IMR-90 (cell line): ENCODE data around the gene HSPA12A. TPM values are rescaled to one million over a fixed set of nuclear protein-coding genes. Genes with fewer than 3 reads are reported as not detected.

Experiments
- ATAC-seq: fragments of 200-7000 bp; cut with Tn5 transposase; 2 replicates; pipeline ENCODE4 v1.9.1; 2020; ENCODE audit warnings: low read depth, mild to moderate bottlenecking, moderate library complexity
- BruUV-seq: library from RNA; stranded (reverse); fragments of 400-500 nt; replicated peaks from 2 replicates; lab custom pipeline; 2021; lab: Mats Ljungman, UMichigan
- CTCF ChIA-PET: fragments of 300-600 bp; formaldehyde crosslinking; extraction: SDS; loops from one replicate; lab custom pipeline; 2021; ENCODE audit warnings: antibody characterized with exemption; lab: Yijun Ruan, JAX
- POLR2A ChIA-PET: fragments of 300-600 bp; sonication (Branson Sonifier 250); formaldehyde crosslinking; loops from one replicate; lab custom pipeline; 2022; ENCODE audit warnings: antibody characterized with exemption; ENCODE audit not compliant: unreplicated experiment; lab: Charles Lee
- DNase-seq: peaks from one replicate; pipeline ENCODE4 v3.0.0; 2013
- H2AFZ ChIP-seq: replicated peaks from 2 replicates; pipeline ENCODE3; 2013; ENCODE audit warnings: low read length, mild to moderate bottlenecking; ENCODE audit not compliant: poor library complexity
- H2AK5ac ChIP-seq: 2 replicates; pipeline ENCODE4 v1.6.1; 2013; ENCODE audit warnings: low read depth, low read length, inconsistent platforms
- H2AK9ac ChIP-seq: replicated peaks from 2 replicates; pipeline ENCODE3; 2013; ENCODE audit warnings: mild to moderate bottlenecking, low read depth, low read length, moderate library complexity; ENCODE audit not compliant: poor library complexity
- H2BK120ac ChIP-seq: 2 replicates; pipeline ENCODE4 v1.6.1; 2013; ENCODE audit warnings: low read depth, low read length, inconsistent platforms
- H2BK15ac ChIP-seq: 3 replicates; pipeline ENCODE4 v1.6.1; 2013; ENCODE audit warnings: low read depth, low read length, inconsistent platforms
- H2BK20ac ChIP-seq: 2 replicates; pipeline ENCODE4 v1.6.1; 2013; ENCODE audit warnings: low read depth, mild to moderate bottlenecking, inconsistent platforms, low read length, moderate library complexity
- H2BK5ac ChIP-seq: 2 replicates; pipeline ENCODE4 v1.6.1; 2013; ENCODE audit warnings: mild to moderate bottlenecking, low read depth, low read length, inconsistent platforms; ENCODE audit not compliant: poor library complexity, severe bottlenecking
- H3K14ac ChIP-seq: replicated peaks from 2 replicates; pipeline ENCODE4 v1.6.1; 2013; ENCODE audit warnings: low read depth, low read length, inconsistent platforms
- H3K18ac ChIP-seq: 2 replicates; pipeline ENCODE4 v1.6.1; 2013; ENCODE audit warnings: low read depth, low read length, control low read depth
- H3K23ac ChIP-seq: 2 replicates; pipeline ENCODE4 v1.6.1; 2013; ENCODE audit warnings: low read depth, low read length, inconsistent platforms
- H3K27ac ChIP-seq: 2 replicates; pipeline ENCODE4 v1.5.1; 2013; ENCODE audit warnings: mild to moderate bottlenecking, control low read depth, low read length; ENCODE audit not compliant: insufficient read depth
- H3K27me3 ChIP-seq: 2 replicates; pipeline ENCODE4 v1.6.1; 2013; ENCODE audit warnings: low read length; ENCODE audit not compliant: control insufficient read depth, insufficient read depth
- H3K36me3 ChIP-seq: 2 replicates; pipeline ENCODE4 v1.6.1; 2013; ENCODE audit warnings: low read length, mixed read lengths; ENCODE audit not compliant: control insufficient read depth, insufficient read depth
- H3K4ac ChIP-seq: 2 replicates; pipeline ENCODE4 v1.6.1; 2013; ENCODE audit warnings: low read depth, low read length, inconsistent platforms
- H3K4me1 ChIP-seq: 2 replicates; pipeline ENCODE4 v1.6.1; 2013; ENCODE audit warnings: low read length, mixed read lengths; ENCODE audit not compliant: control insufficient read depth, insufficient read depth
- H3K4me2 ChIP-seq: 2 replicates; pipeline ENCODE4 v1.6.1; 2013; ENCODE audit warnings: low read depth, mild to moderate bottlenecking, control low read depth, low read length, moderate library complexity
- H3K4me3 ChIP-seq: 2 replicates; pipeline ENCODE4 v1.5.1; 2013; ENCODE audit warnings: low read depth, mild to moderate bottlenecking, control low read depth, low read length, moderate library complexity; ENCODE audit not compliant: insufficient read depth
- H3K56ac ChIP-seq: 2 replicates; pipeline ENCODE4 v1.6.1; 2013; ENCODE audit warnings: low read length, inconsistent platforms; ENCODE audit not compliant: insufficient read depth; ENCODE audit errors: extremely low read depth
- H3K79me1 ChIP-seq, 2 experiments: 2 replicates each; pipeline ENCODE4 v1.6.1; 2013; ENCODE audit warnings: low read length in 2 of 2, inconsistent platforms in 1 of 2, low read depth in 1 of 2
- H3K9ac ChIP-seq: 2 replicates; pipeline ENCODE4 v1.6.1; 2013; ENCODE audit warnings: low read depth, low read length, control low read depth
- H3K9me1 ChIP-seq: 2 replicates; pipeline ENCODE4 v1.6.1; 2013; ENCODE audit warnings: low read length, inconsistent platforms; ENCODE audit not compliant: insufficient read depth
- H3K9me3 ChIP-seq: 2 replicates; pipeline ENCODE4 v1.6.1; 2013; ENCODE audit warnings: low read length; ENCODE audit not compliant: control insufficient read depth, insufficient read depth
- H4K20me1 ChIP-seq: 2 replicates; pipeline ENCODE4 v1.6.1; 2013; ENCODE audit warnings: low read length, inconsistent platforms; ENCODE audit not compliant: insufficient read depth
- H4K5ac ChIP-seq: 2 replicates; pipeline ENCODE4 v1.6.1; 2013; ENCODE audit warnings: mild to moderate bottlenecking, low read depth, low read length, control low read depth
- H4K8ac ChIP-seq, 2 experiments: 2 replicates each; pipeline ENCODE4 v1.6.1; 2013; ENCODE audit warnings: low read depth in 2 of 2, low read length in 2 of 2, control low read depth in 1 of 2, inconsistent platforms in 1 of 2
- H4K91ac ChIP-seq: 2 replicates; pipeline ENCODE4 v1.6.1; 2013; ENCODE audit warnings: low read depth, low read length, inconsistent platforms; ENCODE audit not compliant: insufficient read depth
- CEBPB ChIP-seq: IDR thresholded peaks from 2 replicates; pipeline ENCODE4 v1.6.1; 2012; ENCODE audit warnings: low read depth, low read length, improper control_type of control experiment
- FOS ChIP-seq: fragments of 150-350 bp; IDR thresholded peaks from 2 replicates; pipeline ENCODE4 v1.6.1; 2016; ENCODE audit warnings: low read depth, low read length
- MAZ ChIP-seq: IDR thresholded peaks from 2 replicates; pipeline ENCODE4 v1.6.1; 2012; ENCODE audit warnings: low read depth, mild to moderate bottlenecking, low read length, improper control_type of control experiment, moderate library complexity, borderline replicate concordance
- MXI1 ChIP-seq: IDR thresholded peaks from 2 replicates; pipeline ENCODE4 v1.6.1; 2012; ENCODE audit warnings: low read depth, mild to moderate bottlenecking, low read length, moderate library complexity, borderline replicate concordance
- NFE2L2 ChIP-seq: fragments of 150-350 bp; IDR thresholded peaks from 2 replicates; pipeline ENCODE4 v1.6.1; 2016; ENCODE audit warnings: low read depth, mild to moderate bottlenecking, low read length
- RAD21 ChIP-seq: IDR thresholded peaks from 2 replicates; pipeline ENCODE4 v1.6.1; 2012; ENCODE audit warnings: low read length, improper control_type of control experiment
- RCOR1 ChIP-seq: IDR thresholded peaks from 2 replicates; pipeline ENCODE4 v1.6.1; 2012; ENCODE audit warnings: mild to moderate bottlenecking, low read length, improper control_type of control experiment; ENCODE audit not compliant: insufficient replicate concordance
- RFX5 ChIP-seq: IDR thresholded peaks from 2 replicates; pipeline ENCODE4 v1.8.0; 2012; ENCODE audit warnings: low read depth, mild to moderate bottlenecking, low read length, moderate library complexity
- WGBS, 2 experiments: methylation state at CpG; one replicate each; pipeline versions ENCODE4 v1.1.5 to v1.1.7; 2013; ENCODE audit warnings: missing lambda C conversion rate in 2 of 2; ENCODE audit not compliant: insufficient read length in 1 of 2; ENCODE audit errors: extremely low coverage in 2 of 2; 5-methylcytosine and 5-hydroxymethylcytosine counted together
- dilution Hi-C: fragments of 300-500 bp; cut with HindIII; formaldehyde crosslinking; loops from one replicate; pipeline ENCODE4 v1.14.3; 2018; ENCODE audit warnings: low sequenced_read_pairs; ENCODE audit not compliant: unreplicated experiment
- in situ Hi-C: fragments of 300-500 bp; cut with MboI; formaldehyde crosslinking; loops from 3 replicates; pipeline ENCODE4 v1.14.3; 2019; ENCODE audit warnings: low sequenced_read_pairs, inconsistent platforms, mixed read lengths
- intact Hi-C: fragments of 100-400 bp; cut with micrococcal nuclease; formaldehyde crosslinking; loops from 2 replicates; pipeline ENCODE4 v1.10.0; 2022
- polyA plus RNA-seq, 3 experiments: library from polyadenylated mRNA; depleted of rRNA; stranded (reverse); fragments of >200 nt; gene quantifications; 2 replicates each; pipeline ENCODE4 v1.2.3, GENCODE V29; 2012; ENCODE audit warnings: low replicate concordance in 1 of 3
- total RNA-seq: library from RNA; depleted of rRNA; stranded (reverse); fragments of >200 nt; gene quantifications from 2 replicates; pipeline ENCODE4 v1.2.3, GENCODE V29; 2012
- TF ChIP-seq, protein P1 (sequence below): fragments of 150-350 bp; IDR thresholded peaks from 2 replicates; pipeline ENCODE4 v1.6.1; 2016; ENCODE audit warnings: low read depth, mild to moderate bottlenecking, low read length, moderate library complexity, borderline replicate concordance

The HSPA12A gene
- total and polyA plus RNA-seq, 2 of the 4 experiments (the other 2 are of a cell fraction), result 16.1 to 16.7 TPM

GRCh38 chr10:116694927-116695268 is 47.5 kb downstream of the HSPA12A start:
- in situ Hi-C loops (no loop called here), dilution Hi-C loops (loop anchor here (25.0 kb wide), 1 partner anchor 92 kb away; no protein-coding TSS in a partner anchor), intact Hi-C loops (no loop called here)
- Histone ChIP-seq H2BK20ac (no peak overlapping the region), H3K4ac (no peak overlapping the region), H2BK15ac (no peak overlapping the region), H2AFZ (no peak overlapping the region), H3K23ac (no peak overlapping the region), H3K27me3 (no peaks in the 10 kb centered on the region), H4K91ac (no peak overlapping the region), H3K9me3 (no peaks in the 10 kb centered on the region), H3K14ac (no peak overlapping the region), H2BK120ac (no peak overlapping the region), H3K9ac (no peak overlapping the region), H3K4me3 (no peak overlapping the region), H4K8ac (no peak overlapping the region), H2AK5ac (no peak overlapping the region), H3K4me2 (no peak overlapping the region), H2BK5ac (no peak overlapping the region), H4K5ac (no peak overlapping the region), H2AK9ac (no peak overlapping the region), H3K56ac (no peak overlapping the region), H4K20me1 (no peaks in the 10 kb centered on the region), H3K18ac (no peak overlapping the region), H3K4me1 (peaks cover 6% of the 10 kb centered on the region; the same call in 1 of the 2 replicates), H3K9me1 (no peaks in the 10 kb centered on the region), H3K27ac (no peak overlapping the region), H3K36me3 (no peaks in the 10 kb centered on the region; the same call in 1 of the 2 replicates), H3K79me1 (no peaks in the 10 kb centered on the region; a peak in 1 of 4 replicates)
- DNase-seq, result no peak
- no peak for ATAC-seq
- 50% methylated on average over 1 of the region's 3 CpGs; no CpG with 5 or more reads in 1 of the 2 experiments for whole genome bisulfite sequencing, 2 experiments
- TF ChIP-seq CEBPB (no peak), RFX5 (no peak), MXI1 (no peak), RAD21 (no peak), NFE2L2 (no peak), RCOR1 (no peak), FOS (no peak), MAZ (no peak)
- TF ChIP-seq, protein P1, sequence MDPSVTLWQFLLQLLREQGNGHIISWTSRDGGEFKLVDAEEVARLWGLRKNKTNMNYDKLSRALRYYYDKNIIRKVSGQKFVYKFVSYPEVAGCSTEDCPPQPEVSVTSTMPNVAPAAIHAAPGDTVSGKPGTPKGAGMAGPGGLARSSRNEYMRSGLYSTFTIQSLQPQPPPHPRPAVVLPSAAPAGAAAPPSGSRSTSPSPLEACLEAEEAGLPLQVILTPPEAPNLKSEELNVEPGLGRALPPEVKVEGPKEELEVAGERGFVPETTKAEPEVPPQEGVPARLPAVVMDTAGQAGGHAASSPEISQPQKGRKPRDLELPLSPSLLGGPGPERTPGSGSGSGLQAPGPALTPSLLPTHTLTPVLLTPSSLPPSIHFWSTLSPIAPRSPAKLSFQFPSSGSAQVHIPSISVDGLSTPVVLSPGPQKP, result no peak
- ChIA-PET POLR2A (no interaction called here), CTCF (no interaction called here)
- BruUV-seq, result no TSS peak
